Upper lobe of left lung (tissue), 6 donors: Measurements from ENCODE around the gene KCNJ2. TPM values are rescaled to one million over a fixed set of nuclear protein-coding genes. Genes with fewer than 3 reads are reported as not detected.

Experiments used
- ATAC-seq, 2 donors: fragments of 200-7000 bp; cut with Tn5 transposase; one replicate each; pipeline ENCODE4 v1.9.1; 2022; ENCODE audit warnings: mild to moderate bottlenecking in 2 of 2, moderate library complexity in 2 of 2; ENCODE audit not compliant: low FRiP score in 2 of 2
- DNase-seq, 2 donors: peaks; one replicate each; pipeline ENCODE4 v3.0.0-alpha.2; 2019 to 2020
- H3K27ac ChIP-seq, 4 donors: fragments of 200-600 bp; sonication (generic); one replicate each; pipeline ENCODE4 v1.5.1; 2016 to 2019
- H3K27me3 ChIP-seq, 4 donors: fragments of 200-600 bp; sonication (generic); one replicate each; pipeline ENCODE4 v1.5.1; 2017 to 2019
- H3K36me3 ChIP-seq, 4 donors: fragments of 200-600 bp; sonication (generic); one replicate each; pipeline ENCODE4 v1.5.1; 2016 to 2019
- H3K4me1 ChIP-seq, 4 donors: fragments of 200-600 bp; sonication (generic); one replicate each; pipeline ENCODE4 v1.5.1; 2018 to 2019
- H3K4me3 ChIP-seq, 4 donors: fragments of 200-600 bp; sonication (generic); one replicate each; pipeline ENCODE4 v1.5.1; 2017 to 2019; ENCODE audit warnings: mild to moderate bottlenecking in 2 of 4, moderate library complexity in 1 of 4
- H3K9me3 ChIP-seq, 4 donors: fragments of 200-600 bp; sonication (generic); one replicate each; pipeline ENCODE4 v1.5.1; 2018 to 2019
- EP300 ChIP-seq, 4 donors: sonication (generic); formaldehyde crosslinking; IDR thresholded peaks; one replicate each; pipeline ENCODE4 v1.5.1; 2017; ENCODE audit warnings: antibody characterized with exemption in 4 of 4, control low read depth in 2 of 4
- POLR2A ChIP-seq, 4 donors: fragments of 450-650 bp; IDR thresholded peaks; one replicate each; pipeline ENCODE4 v1.5.1; 2016 to 2017; ENCODE audit warnings: antibody characterized with exemption in 4 of 4, mild to moderate bottlenecking in 2 of 4
- POLR2AphosphoS5 ChIP-seq, 2 donors: sonication (generic); formaldehyde crosslinking; IDR thresholded peaks; one replicate each; pipeline ENCODE4 v1.5.1; 2017; ENCODE audit warnings: antibody characterized with exemption in 2 of 2
- WGBS, 2 donors: methylation state at CpG; one replicate each; pipeline ENCODE4 v1.1.5; 2017 to 2018; 5-methylcytosine and 5-hydroxymethylcytosine counted together
- total RNA-seq, 6 donors: library from RNA; depleted of rRNA in 4 of 6; stranded (reverse); fragments of >200 nt in 4 of 6; gene quantifications; one replicate each; pipeline versions ENCODE4 v1.1.0 to v1.2.1, GENCODE V29; 2016 to 2021
- TF ChIP-seq, protein P1 (sequence below), 6 experiments: fragments of 450-650 bp in 4 of 6; fragments of 200-600 bp in 2 of 6; sonication (generic) in 2 of 6; IDR thresholded peaks; one replicate each; pipeline ENCODE4 v1.5.1; 2016 to 2019; ENCODE audit warnings: antibody characterized with exemption in 6 of 6
- donor health status: DM: no; HTN: no; CAD: no; lungs with moderate emphysema.
- donor health status: DM: no; HTN: yes; CAD: no; lungs with severe emphysema.

KCNJ2 gene
- total RNA-seq, 6 donors from 2014 or later, result 4.2 to 24.2 (median 6.2) TPM

DNA sequence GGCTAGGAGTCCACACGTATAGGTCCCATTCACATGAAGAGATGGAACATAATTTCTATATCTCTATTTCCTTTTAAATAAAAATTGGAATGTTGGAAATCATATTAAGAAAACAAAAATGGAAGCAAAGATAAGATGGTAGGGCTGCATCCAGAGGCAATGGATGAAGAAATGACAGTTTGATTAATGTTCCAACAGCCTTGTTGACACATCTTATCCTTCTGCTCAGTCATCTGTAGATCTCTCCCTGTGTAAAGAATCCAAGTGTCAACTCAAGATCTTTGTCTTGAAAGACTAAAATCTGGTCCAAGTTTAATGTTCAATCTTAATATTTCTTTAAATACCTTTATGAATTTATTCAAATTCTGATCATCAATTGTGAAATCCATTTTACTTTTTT, 7.8 kb upstream of the KCNJ2 start:
- no peaks in the 10 kb centered on the region for H3K4me1 ChIP-seq
- DNase-seq, result no peak
- no peak overlapping the region for H3K27ac ChIP-seq
- no peaks in the 10 kb centered on the region for H3K9me3 ChIP-seq
- H3K36me3 ChIP-seq, result no peaks in the 10 kb centered on the region
- no peak for ATAC-seq
- H3K27me3 ChIP-seq, result no peaks in the 10 kb centered on the region
- TF ChIP-seq POLR2A (IDR thresholded peaks at IDR 0.05) (no peak), EP300 (IDR thresholded peaks at IDR 0.05) (no peak), POLR2AphosphoS5 (IDR thresholded peaks at IDR 0.05) (no peak)
- TF ChIP-seq, protein P1, sequence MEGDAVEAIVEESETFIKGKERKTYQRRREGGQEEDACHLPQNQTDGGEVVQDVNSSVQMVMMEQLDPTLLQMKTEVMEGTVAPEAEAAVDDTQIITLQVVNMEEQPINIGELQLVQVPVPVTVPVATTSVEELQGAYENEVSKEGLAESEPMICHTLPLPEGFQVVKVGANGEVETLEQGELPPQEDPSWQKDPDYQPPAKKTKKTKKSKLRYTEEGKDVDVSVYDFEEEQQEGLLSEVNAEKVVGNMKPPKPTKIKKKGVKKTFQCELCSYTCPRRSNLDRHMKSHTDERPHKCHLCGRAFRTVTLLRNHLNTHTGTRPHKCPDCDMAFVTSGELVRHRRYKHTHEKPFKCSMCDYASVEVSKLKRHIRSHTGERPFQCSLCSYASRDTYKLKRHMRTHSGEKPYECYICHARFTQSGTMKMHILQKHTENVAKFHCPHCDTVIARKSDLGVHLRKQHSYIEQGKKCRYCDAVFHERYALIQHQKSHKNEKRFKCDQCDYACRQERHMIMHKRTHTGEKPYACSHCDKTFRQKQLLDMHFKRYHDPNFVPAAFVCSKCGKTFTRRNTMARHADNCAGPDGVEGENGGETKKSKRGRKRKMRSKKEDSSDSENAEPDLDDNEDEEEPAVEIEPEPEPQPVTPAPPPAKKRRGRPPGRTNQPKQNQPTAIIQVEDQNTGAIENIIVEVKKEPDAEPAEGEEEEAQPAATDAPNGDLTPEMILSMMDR (IDR thresholded peaks at IDR 0.05), result no peak
- no peak overlapping the region for H3K4me3 ChIP-seq
- 83 to 84% methylated on average over 1 of the region's 1 CpG for WGBS, 2 donors

DNA sequence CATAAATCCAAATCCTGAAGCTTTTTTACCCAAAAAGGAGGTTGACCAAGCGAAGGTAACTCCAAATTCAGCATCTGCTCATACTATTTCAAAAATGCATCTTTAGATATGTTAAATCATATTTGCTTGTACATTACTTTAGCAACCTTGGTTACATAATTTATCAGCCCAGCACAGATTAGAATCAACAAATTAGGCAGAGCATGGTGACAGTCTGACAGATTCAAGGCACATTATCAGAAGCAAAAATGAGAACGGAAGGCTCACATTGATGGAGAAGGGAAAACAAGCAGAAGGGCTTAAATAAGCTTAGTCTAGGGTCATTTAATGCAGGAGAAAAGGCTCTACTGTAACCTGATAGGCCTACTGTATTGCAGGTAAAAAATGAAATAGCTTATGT, 3.9 kb upstream of the KCNJ2 start:
- no peaks in the 10 kb centered on the region for H3K27me3 ChIP-seq
- peaks cover 8 to 20% (median 13%) of the 10 kb centered on the region in 4 donors for H3K4me1 ChIP-seq
- no peaks in the 10 kb centered on the region for H3K36me3 ChIP-seq
- TF ChIP-seq, protein P1 (IDR thresholded peaks at IDR 0.05), result no peak
- no peak for TF ChIP-seq EP300 (IDR thresholded peaks at IDR 0.05)
- no peak for TF ChIP-seq POLR2A (IDR thresholded peaks at IDR 0.05)
- H3K9me3 ChIP-seq, result no peaks in the 10 kb centered on the region
- WGBS, 2 donors, result 84 to 88% methylated on average over 2 of the region's 2 CpGs
- DNase-seq (no peak), ATAC-seq (no peak)
- no peak overlapping the region for H3K27ac ChIP-seq
- no peak overlapping the region for H3K4me3 ChIP-seq

DNA sequence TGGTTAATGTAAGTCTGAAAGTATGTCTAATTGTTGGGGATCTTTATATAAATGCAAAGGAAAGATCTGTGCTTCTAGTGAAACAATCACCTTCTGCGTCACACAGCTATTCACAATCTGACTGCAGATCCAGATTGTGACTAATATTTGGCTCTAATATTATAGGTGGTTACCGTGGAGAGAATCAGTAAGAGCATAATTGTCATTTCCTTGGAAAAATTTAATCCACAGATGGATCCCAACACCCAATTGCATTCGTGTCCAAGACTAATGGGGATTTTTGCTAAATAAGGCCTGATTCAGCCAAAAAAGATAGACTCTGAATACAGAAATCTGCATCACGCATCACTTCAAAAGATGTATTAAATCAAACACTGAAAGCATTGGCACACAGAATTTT, 2.7 kb upstream of the KCNJ2 start:
- no peaks in the 10 kb centered on the region for H3K27me3 ChIP-seq
- peaks cover 14 to 24% (median 18%) of the 10 kb centered on the region in 4 donors for H3K4me1 ChIP-seq
- TF ChIP-seq POLR2AphosphoS5 (IDR thresholded peaks at IDR 0.05) (no peak), EP300 (IDR thresholded peaks at IDR 0.05) (no peak), POLR2A (IDR thresholded peaks at IDR 0.05) (no peak)
- 92 to 93% methylated on average over 4 of the region's 4 CpGs for WGBS, 2 donors
- no peak overlapping the region for H3K4me3 ChIP-seq
- no peak overlapping the region for H3K27ac ChIP-seq
- DNase-seq (no peak), ATAC-seq (no peak)
- H3K9me3 ChIP-seq, result no peaks in the 10 kb centered on the region
- no peaks in the 10 kb centered on the region for H3K36me3 ChIP-seq

DNA sequence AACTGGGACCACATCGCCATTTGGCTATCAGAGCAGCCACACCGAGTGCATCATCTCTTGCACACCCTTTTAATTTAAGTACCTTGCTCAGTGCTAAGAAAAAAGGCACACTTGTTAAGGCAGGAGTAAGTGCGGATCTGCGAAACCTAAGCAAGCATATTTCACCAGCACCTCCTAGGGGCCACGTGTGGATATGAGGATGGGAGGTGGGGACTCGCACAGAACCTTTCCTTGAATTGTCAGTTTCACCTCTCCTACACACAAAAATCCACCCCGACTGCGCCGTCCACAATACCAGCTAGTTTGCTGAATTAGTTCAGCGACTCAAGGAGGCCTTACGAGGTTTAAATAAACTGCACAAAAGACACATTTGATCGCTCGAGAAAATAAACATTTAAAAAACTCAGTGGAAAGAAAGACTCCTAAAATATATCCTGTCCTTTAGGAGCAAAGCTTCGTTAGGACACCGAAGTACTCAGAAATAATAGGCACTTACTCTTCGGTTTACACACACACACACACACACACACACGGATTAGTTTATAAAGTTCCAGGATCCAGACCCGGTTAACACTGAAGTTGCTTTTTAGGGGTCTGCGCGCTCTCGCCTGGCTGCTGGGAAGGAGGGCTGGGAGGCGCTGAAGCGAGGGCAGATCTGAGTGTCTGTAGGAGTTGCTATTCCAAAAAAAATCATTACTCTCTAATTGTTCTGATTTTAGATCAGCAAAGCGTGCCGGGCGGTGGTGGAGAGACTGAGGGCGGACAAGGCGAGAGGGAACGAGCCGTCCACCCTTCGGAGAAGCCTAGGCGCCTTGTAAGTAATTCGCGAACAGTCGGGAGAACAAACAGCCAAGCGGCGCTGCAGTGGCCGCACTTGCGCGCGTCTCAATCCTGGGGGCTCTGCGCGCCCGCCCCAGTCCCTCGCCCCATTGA, 1.0 kb upstream of the KCNJ2 start:
- H3K27me3 ChIP-seq, result no peaks in the 10 kb centered on the region
- WGBS, 2 donors, result 2% methylated on average over 38 to 41 of the region's 45 CpGs
- peak; percentile 72 to 83 for ATAC-seq
- H3K9me3 ChIP-seq, result no peaks in the 10 kb centered on the region
- peak overlapping the region; percentile 52 to 83 (median 66) for H3K4me3 ChIP-seq
- H3K36me3 ChIP-seq, result no peaks in the 10 kb centered on the region
- peak in 1 of 2 donors; percentile 78 for DNase-seq
- peaks cover 19 to 26% (median 22%) of the 10 kb centered on the region in 4 donors for H3K4me1 ChIP-seq
- H3K27ac ChIP-seq, result peak overlapping the region; percentile 85 to 92 (median 88)
- TF ChIP-seq, protein P1 (IDR thresholded peaks at IDR 0.05), result peak; percentile 38 to 62 (median 51)
- TF ChIP-seq POLR2AphosphoS5 (IDR thresholded peaks at IDR 0.05) (peak in 1 of 2 donors; percentile 24), EP300 (IDR thresholded peaks at IDR 0.05) (no peak), POLR2A (IDR thresholded peaks at IDR 0.05) (peak in 1 of 4 donors; percentile 27)

DNA sequence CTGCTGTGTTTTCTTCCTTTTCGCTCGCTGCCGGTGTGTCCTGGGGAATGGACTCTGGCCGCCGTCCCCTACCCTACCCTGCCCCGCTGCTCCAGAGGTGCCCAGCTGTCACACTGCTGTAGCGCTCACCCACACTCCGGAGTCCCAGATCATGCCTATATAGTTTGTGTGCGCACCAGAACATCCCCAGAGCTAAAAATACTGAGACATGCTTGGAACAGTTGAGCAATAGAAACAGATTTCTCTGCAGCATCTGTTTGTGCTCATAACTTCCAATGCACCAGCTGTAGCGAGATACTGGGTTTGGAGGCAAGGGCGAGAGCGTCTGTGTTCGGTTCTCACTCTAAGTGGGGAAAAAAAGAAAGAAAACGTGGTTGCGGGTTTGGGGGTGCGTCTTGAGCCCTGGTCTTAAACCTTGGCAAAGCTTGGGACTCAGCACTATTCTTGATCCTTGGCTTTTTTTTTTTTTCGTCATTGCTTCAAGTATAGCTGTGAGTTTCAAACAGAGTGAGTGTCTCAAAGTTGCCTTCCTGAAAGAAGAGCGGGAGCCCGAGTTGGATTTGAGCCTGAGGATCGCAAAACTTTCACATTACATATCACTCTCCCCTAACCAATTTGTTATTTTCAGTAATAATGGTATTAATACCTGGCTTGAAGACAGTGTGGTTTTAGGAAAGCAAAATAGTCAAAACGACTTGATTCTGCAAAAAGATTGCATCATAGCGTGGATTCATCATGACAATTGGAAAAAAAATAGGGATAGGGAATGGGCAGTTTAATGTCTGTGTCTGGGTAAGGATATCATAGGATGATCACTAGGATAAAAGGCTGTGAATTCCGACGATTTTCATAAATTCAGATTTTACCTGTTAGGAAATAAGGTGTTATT, 621 bp downstream of the KCNJ2 start:
- H3K9me3 ChIP-seq, result no peaks in the 10 kb centered on the region
- peaks cover under 1 to 2% (median 1%) of the 10 kb centered on the region in 4 donors for H3K36me3 ChIP-seq
- H3K27me3 ChIP-seq, result no peaks in the 10 kb centered on the region
- H3K4me3 ChIP-seq, result peak overlapping the region; percentile 52 to 83 (median 68)
- WGBS, 2 donors, result 8 to 9% methylated on average over 24 of the region's 24 CpGs
- DNase-seq, result no peak
- peak; percentile 46 to 71 for ATAC-seq
- TF ChIP-seq POLR2A (IDR thresholded peaks at IDR 0.05) (no peak), EP300 (IDR thresholded peaks at IDR 0.05) (no peak), POLR2AphosphoS5 (IDR thresholded peaks at IDR 0.05) (no peak)
- TF ChIP-seq, protein P1 (IDR thresholded peaks at IDR 0.05), result no peak
- H3K4me1 ChIP-seq, result peaks cover 19 to 29% (median 22%) of the 10 kb centered on the region in 4 donors
- peak overlapping the region; percentile 75 to 92 (median 88) for H3K27ac ChIP-seq
